Measurements from ENCODE around the gene C1QTNF12. TPM values are rescaled to one million over a fixed set of nuclear protein-coding genes. Genes with fewer than 3 reads are reported as not detected.

The C1QTNF12 gene
- total RNA-seq: 10 to 100 TPM; 21.3 to 34.2 TPM

- intact Hi-C loops (cut with DNase I): no loop called here
- TF ChIP-seq CTCF (IDR thresholded peaks at IDR 0.05): no peak
- peaks cover 25% of the 10 kb centered on the region for H3K27me3 ChIP-seq
- H3K27ac ChIP-seq: no peak within 1 kb of the TSS
- H3K36me3 ChIP-seq: no peaks in the 10 kb centered on the region
- DNase-seq: no peak
- no peak within 1 kb of the TSS for H3K4me3 ChIP-seq
- H3K4me1 ChIP-seq: no peaks in the 10 kb centered on the region
- no peaks in the 10 kb centered on the region for H3K9me3 ChIP-seq
- H3K9ac ChIP-seq (ENCODE audit: low read depth in 2 of 2, low read length in 2 of 2): no peak within 1 kb of the TSS
Measured at GRCh38 chr1:1246577-1247340, at the start of gene C1QTNF12. Gene C1QTNF12 (minus strand): TSS chr1:1246722. CDS start chr1:1246690, 32 bp downstream.

GRCh38 chr1:1295154-1295923 is 48.8 kb upstream of the C1QTNF12 start:
- Histone ChIP-seq H3K4me1 (peaks cover 6% of the 10 kb centered on the region), H3K27ac (no peak overlapping the region), H3K9me3 (no peaks in the 10 kb centered on the region), H3K4me3 (no peak overlapping the region), H3K9ac (ENCODE audit: low read depth in 2 of 2, low read length in 2 of 2) (no peak overlapping the region), H3K36me3 (no peaks in the 10 kb centered on the region), H3K27me3 (no peaks in the 10 kb centered on the region)
- TF ChIP-seq CTCF (IDR thresholded peaks at IDR 0.05): no peak
- DNase-seq: no peak
- intact Hi-C loops (cut with DNase I): loop anchor here (10.0 kb wide), 1 partner anchor 311 kb away; the partner anchor contains the start of gene PERM1

- intact Hi-C loops (cut with DNase I): loop anchor here (5.0 to 10.0 kb wide), 2 partner anchors 172 to 310 kb away; partner anchors contain the start of gene PERM1
- Histone ChIP-seq H3K4me1 (peaks cover 6% of the 10 kb centered on the region), H3K36me3 (no peaks in the 10 kb centered on the region), H3K9ac (ENCODE audit: low read depth in 2 of 2, low read length in 2 of 2) (no peak overlapping the region), H3K4me3 (no peak overlapping the region), H3K27me3 (no peaks in the 10 kb centered on the region), H3K9me3 (no peaks in the 10 kb centered on the region), H3K27ac (no peak overlapping the region)
- no peak for TF ChIP-seq CTCF (IDR thresholded peaks at IDR 0.05)
- no peak for DNase-seq
Measured at GRCh38 chr1:1294250-1294890, 47.8 kb upstream of the C1QTNF12 start.

GRCh38 chr1:1293263-1294249 is 47.0 kb upstream of the C1QTNF12 start:
- no peak for TF ChIP-seq CTCF (IDR thresholded peaks at IDR 0.05)
- Histone ChIP-seq H3K4me3 (no peak overlapping the region), H3K9ac (ENCODE audit: low read depth in 2 of 2, low read length in 2 of 2) (no peak overlapping the region), H3K27me3 (no peaks in the 10 kb centered on the region), H3K9me3 (no peaks in the 10 kb centered on the region), H3K36me3 (no peaks in the 10 kb centered on the region), H3K4me1 (peaks cover 6% of the 10 kb centered on the region), H3K27ac (no peak overlapping the region)
- intact Hi-C loops (cut with DNase I): loop anchor here (5.0 to 10.0 kb wide), 2 partner anchors 171 to 309 kb away; partner anchors contain the start of gene PERM1
- no peak for DNase-seq

Data from colonic mucosa (tissue), 4 donors.